COLO668 (cell line): Measurements from ENCODE around the gene OSGIN1.
"Not testable (repeated sequence)": the region's sequence is repeated elsewhere in the genome, so short reads cannot be mapped to it uniquely, and the experiment has no call there.

Source experiments
- DNase-seq: peaks from one replicate; lab custom pipeline; 2025; ENCODE audit not compliant: unreplicated experiment; lab: John Stamatoyannopoulos, UW

Gene OSGIN1

GRCh38 chr16:83940630-83941378, 12.2 kb upstream of the OSGIN1 start:
- DNase-seq, result peak; percentile 39

DNA sequence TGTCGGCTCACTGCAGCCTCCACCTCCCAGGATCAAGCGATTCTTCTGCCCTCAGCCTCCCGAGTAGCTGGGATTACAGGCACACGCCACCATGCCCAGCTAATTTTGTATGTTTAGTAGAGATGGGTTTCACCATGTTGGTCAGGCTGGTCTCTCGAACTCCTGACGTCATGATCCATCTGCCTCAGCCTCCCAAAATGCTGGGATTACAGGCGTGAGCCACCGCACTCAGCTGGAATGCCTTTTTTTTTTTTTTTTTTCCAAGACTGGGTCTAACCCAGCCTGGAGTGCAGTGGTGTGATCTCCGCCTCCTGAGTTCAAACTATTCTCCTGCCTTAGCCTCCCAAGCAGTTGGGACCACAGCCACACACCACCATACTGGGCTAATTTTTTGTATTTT, 11.5 kb upstream of the OSGIN1 start:
- not testable (repeated sequence) for DNase-seq

DNA sequence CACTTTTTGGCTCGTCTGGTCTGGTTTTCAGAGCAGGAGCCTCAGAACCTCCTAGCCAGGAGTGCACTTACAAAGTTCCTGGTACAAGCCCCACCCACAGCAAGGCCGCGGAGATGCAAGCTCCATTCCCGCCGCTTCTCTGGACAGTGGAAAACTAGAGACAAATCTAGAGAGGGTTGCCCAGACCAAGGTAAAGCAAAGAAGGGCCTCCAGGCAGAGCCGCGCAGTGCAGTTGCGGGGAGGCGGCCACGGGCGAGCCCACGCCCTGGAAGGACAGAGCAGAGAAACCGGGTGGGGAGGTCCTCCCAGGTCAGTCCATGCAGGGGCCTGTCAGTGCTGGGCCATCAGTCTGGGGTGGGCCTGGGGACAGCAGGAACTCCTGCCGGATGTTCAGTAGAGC, 11.0 kb upstream of the OSGIN1 start:
- no peak for DNase-seq

GRCh38 chr16:83942815-83943515, 10.1 kb upstream of the OSGIN1 start:
- no peak for DNase-seq

DNA sequence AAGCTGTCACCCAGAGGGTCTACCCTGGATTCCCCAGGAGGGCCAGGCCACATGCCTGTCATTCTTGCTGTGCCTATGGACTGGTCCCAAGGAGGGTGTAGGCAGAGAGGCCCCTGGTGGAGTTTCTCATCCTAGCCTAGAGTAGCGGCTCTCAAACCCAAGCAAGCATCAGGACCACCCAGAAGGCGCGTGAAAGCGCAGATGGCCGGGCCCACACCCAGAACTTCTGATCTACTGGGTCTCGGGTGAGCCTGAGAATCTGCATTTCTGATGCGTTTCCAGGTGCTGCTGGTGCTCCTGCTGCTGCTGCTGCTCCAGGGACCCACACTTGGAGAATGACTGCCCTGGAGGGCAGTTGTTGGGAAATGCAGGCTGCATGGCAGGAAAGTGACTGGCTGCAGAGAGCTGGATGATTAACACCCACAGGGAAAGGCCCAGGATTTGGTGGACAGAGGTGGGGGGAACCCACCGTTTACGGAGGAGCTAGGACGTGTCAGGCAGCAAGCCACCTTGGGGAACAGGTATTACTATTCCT, 9.5 kb upstream of the OSGIN1 start:
- DNase-seq, result no peak

GRCh38 chr16:83945587-83945986, 7.5 kb upstream of the OSGIN1 start:
- no peak for DNase-seq

DNA sequence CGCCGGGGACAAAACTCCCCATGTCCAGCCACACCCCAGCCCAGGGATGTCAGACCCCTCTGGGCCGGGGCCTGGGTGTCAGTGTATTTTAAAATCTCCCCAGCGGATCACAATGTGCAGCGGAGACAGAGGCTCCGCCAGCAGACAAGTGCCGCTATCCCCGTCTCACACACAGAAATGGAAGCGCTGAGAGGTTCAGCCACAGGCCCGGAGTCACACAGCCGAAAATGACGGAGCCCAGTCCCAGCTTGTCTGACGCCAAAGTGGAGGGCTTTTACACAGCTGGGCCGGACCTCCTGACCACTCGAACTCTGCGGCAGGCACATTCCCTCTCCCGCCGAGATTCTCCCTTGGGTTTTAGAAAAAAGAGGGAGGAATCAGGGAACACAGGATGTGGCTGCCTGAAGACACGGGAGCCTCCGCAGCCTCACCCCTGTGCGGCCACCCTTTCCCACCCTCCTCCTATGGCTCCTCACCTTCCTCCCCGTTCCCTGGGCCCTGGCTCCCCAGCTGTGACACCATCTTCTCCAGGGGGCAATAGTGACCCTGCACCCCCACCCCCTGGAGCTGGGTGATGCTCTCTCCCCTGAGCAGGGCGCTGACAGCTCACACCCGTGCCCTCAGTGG, 6.8 kb upstream of the OSGIN1 start:
- DNase-seq, result no peak

- DNase-seq, result no peak
Measured at GRCh38 chr16:83946781-83947566, 6.1 kb upstream of the OSGIN1 start.

GRCh38 chr16:83947642-83948234, 5.3 kb upstream of the OSGIN1 start:
- DNase-seq, result no peak

DNA sequence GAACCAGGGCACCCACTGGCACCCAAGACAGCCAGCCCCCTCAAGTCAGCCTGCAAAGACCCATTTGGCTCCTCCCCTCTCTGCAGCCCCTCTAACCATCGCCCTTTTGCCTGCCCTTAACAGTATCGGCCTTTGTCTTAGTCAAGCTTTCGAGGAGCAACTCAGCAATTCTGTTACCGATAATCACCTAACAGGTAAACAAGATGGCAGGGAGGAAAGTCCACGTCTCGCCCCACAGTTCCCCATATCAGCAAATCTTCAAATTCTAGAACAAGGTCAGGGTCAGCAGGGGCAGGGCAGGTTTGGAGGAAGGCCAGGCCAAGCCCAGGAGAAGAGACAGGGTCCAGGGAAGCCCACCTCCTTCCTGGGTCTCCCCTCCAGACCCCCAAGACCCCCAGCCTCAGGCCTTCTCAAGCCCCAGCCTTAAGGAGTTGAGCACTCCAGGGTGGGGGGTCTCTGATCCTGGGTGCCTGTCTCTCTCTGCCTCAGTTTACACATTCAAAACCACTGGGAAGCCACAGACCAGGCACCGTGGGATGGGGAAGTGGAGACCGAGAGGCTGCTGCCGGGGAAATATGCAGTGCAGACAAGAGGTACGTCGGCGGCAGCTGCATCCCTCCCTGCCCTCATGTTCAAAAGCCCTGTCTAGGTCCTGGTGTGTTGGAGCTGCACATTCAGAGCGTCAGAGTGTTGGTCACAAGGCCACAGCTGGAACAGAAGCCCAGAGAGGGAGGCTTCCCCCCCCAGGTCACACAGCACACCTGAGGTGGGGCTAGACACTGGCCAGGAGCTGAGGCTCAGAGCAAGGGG, 3.9 kb upstream of the OSGIN1 start:
- DNase-seq, result no peak

GRCh38 chr16:83949724-83950001, 3.4 kb upstream of the OSGIN1 start:
- DNase-seq, result no peak

- DNase-seq, result not testable (repeated sequence)
Measured at GRCh38 chr16:83950862-83951399, 2.1 kb upstream of the OSGIN1 start.

DNA sequence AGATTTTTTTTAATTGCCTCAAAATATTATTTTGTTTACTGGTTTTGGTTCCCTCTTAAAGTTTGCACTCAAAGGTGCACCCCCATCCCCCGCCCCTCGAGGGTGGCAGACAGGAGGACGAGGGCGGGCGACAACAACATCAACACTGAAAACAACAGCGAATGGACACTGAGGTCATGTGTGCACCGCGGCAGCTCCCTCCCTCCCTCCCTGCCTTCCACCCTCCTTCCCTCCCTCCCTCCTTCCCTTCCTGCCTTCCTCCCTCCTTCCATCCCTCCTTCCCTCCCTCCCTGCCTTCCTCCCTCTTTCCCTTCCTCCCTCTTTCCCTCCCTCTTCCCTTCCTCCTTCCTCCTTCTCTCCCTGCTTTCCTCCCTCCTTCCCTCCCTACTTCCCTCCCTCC, 1.5 kb upstream of the OSGIN1 start:
- no peak for DNase-seq

GRCh38 chr16:83952587-83952939, 477 bp upstream of the OSGIN1 start:
- DNase-seq, result peak; percentile 38

DNA sequence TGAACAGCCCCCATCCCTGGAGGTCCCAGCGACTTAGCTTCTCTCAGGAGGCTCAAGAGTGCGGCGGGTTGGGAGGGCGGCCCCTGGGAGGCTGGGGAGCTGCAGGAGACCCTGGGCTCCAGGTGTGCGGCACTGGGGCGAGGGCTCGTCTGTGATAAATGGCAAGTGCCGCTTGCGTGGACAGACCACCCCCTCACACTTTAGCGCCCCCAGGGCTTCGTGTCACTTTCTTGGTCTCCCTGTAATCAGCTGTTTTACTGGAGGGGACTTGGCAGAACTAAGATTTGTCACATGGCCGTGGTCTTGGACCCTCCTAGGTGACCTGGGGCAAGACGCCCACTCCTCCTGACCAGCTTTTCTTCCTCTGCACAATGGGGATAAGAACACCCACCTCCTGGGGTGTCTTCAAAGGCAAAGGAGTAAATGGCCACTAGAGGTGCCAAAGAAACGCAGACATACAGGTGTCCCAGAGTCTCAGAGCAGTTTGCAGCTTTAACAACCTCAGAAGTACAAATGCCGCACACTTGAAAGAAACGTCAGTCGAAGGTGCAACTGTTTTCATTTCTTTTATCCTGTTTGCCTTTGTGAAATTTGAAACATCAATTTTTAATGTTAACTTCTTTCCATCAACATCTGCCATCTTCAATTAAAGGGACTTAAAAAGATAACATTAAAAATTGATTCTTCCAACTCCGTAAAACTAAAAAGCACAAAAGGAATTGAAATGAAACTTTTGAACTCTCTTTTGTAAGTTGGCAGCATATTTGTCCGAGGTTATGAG, 946 bp downstream of the OSGIN1 start:
- DNase-seq, result no peak

DNA sequence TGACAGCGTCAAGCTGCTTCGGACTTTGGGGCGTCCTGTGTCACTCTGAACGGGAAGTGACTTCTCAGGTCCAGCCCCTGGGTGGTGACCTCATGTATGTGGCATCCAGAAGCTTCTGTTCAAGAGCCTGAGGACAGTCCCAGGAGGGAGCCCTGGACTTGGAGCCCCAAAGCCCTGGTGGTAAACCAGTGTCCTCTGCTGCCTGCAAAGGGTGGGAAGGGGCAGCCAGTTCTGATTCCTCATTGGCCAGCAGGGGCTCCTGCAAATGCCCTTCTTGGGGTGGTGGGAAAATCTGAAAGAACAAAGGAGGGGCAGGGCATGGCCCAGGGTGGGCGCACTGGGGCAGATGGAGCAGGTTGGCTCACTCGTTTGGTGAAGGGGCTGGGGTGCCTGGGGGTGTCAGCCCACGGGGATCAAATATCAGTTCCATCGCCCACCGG, 1.6 kb downstream of the OSGIN1 start:
- no peak for DNase-seq

DNA sequence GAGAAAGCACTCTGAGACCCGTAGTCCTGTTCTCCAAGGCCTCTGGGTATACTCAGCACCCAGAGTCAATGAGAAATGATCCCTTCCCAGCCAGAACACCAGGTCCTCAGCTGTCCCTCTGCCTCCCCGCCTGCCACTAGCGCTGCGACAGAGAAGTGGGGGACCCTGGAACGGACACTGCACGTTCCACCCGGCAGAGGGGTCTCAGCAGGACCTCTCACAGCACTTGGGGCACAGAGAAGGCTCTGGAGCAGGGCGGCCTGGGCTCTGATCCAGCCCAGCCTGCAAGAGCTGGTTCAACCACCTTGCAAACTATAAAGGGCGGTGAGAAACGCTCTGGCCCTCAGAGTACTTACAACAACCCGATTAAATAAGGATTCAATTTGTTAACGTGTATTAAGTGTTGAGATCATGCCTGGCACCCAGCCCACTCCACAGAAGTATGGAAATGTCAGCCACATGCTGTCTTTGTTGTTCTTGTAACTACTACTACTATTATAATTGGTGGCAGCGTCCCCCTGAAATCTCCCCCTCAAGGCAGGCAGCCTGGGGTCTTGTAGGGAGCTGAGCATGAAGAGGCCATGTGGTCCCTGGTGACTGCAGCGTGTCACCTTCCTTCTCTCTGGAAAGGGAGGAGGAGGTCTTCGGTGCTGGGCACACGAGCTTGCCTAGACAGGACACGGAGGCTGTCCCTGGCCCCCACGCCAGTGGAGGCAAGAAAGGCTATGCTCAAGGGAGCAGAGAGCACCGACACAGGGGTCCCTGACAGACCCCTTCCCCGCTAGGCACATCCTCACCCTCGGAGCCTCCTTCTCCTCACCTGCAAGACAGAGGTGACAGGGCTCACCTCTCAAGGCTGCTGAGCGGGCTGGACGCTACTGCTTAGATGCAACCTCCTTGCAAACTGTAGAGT, 2.4 kb downstream of the OSGIN1 start:
- DNase-seq, result no peak
